ENCODE measurements around the gene ZNF783.

- no peak for TF ChIP-seq CTCF (IDR thresholded peaks at IDR 0.05)
- TF ChIP-seq ZNF121 (CRISPR knock-in tag; IDR thresholded peaks at IDR 0.05): no peak
- no peak for TF ChIP-seq MLX (CRISPR knock-in tag; IDR thresholded peaks at IDR 0.05)
- TF ChIP-seq STAT6 (CRISPR knock-in tag; conservative IDR thresholded peaks at IDR 0.05; ENCODE audit: low read depth): no peak
Measured at GRCh38 chr7:149292462-149292823, 30.4 kb downstream of the ZNF783 start.
